ENCODE data around the gene TBKBP1. TPM values are rescaled to one million over a fixed set of nuclear protein-coding genes. Genes with fewer than 3 reads are reported as not detected.

The TBKBP1 gene
- total and polyA plus RNA-seq, 8 donors: 2.9 to 14.3 (median 6.3) TPM

GRCh38 chr17:47704736-47705135 lies 10.8 kb downstream of the TBKBP1 start:
- no peak for TF ChIP-seq POLR2A (IDR thresholded peaks at IDR 0.05)
- TF ChIP-seq POLR2AphosphoS5 (IDR thresholded peaks at IDR 0.05): no peak
- TF ChIP-seq, protein P1, sequence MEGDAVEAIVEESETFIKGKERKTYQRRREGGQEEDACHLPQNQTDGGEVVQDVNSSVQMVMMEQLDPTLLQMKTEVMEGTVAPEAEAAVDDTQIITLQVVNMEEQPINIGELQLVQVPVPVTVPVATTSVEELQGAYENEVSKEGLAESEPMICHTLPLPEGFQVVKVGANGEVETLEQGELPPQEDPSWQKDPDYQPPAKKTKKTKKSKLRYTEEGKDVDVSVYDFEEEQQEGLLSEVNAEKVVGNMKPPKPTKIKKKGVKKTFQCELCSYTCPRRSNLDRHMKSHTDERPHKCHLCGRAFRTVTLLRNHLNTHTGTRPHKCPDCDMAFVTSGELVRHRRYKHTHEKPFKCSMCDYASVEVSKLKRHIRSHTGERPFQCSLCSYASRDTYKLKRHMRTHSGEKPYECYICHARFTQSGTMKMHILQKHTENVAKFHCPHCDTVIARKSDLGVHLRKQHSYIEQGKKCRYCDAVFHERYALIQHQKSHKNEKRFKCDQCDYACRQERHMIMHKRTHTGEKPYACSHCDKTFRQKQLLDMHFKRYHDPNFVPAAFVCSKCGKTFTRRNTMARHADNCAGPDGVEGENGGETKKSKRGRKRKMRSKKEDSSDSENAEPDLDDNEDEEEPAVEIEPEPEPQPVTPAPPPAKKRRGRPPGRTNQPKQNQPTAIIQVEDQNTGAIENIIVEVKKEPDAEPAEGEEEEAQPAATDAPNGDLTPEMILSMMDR (IDR thresholded peaks at IDR 0.05): no peak
- no peak for TF ChIP-seq EP300 (IDR thresholded peaks at IDR 0.05)
- WGBS, 5 donors: 61 to 72% (median 67%) methylated on average over 6 of the region's 6 CpGs
- peaks cover 3 to 36% (median 29%) of the 10 kb centered on the region in 4 donors for H3K36me3 ChIP-seq
- H3K4me3 ChIP-seq: no peak overlapping the region
- H3K9me3 ChIP-seq: no peaks in the 10 kb centered on the region
- H3K27ac ChIP-seq: no peak overlapping the region
- intact Hi-C loops (cut with DNase I; ENCODE audit: low total_unique reads): no loop called here
- DNase-seq: no peak
- H3K4me1 ChIP-seq: peaks cover 15 to 62% (median 29%) of the 10 kb centered on the region in 4 donors
- no peaks in the 10 kb centered on the region for H3K27me3 ChIP-seq

DNA sequence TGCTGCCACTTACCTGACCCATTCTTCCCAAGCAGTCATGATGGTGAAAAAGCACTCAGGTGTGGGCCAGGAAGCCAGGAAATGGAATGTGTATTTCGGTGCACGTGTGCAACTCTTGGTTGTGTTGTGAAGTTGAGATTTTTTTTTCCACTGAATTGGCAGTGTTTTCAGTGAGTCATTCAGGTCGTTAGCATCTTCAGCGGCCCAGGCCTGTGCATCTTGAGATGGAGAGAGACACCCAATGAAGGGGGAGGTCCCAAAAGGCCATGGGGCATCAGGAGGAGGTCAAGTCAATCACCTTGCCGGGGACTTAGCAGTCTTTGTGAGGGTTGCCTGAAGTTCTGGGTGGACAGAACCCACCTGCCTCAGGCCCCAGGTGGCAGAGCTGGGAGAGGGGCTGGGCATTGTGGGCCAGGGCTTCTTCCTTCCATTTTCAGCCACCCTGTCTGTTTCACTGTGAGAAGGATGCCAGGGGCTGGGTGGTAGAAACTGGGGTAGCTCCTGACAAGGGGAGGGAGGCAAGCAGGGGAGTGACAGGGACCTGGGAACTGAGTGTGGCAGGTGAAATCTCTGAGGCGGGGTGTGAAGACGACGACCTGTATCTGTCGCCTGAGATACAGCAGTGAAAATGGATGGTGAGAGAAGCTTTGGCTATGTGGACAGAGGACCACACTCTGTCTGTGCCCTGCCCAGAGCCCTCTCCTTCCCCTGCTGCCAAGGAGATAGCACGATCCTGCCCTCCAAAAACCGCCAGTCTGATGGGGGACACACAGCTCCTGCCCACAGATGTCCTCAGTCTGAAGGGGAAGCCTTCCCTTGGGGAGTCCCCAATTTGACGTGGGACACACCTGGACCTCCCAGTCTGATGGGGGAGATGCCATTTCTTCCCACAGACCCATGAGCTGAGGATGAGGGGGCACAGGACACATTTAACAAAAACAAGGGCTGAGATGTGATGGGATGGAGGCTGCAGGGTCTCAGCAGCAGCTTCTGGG lies 11.9 kb downstream of the TBKBP1 start:
- peak overlapping the region in 2 of 5 donors; percentile 42 to 48 for H3K27ac ChIP-seq
- H3K9me3 ChIP-seq: no peaks in the 10 kb centered on the region
- intact Hi-C loops (cut with DNase I; ENCODE audit: low total_unique reads): no loop called here
- peaks cover 11 to 38% (median 30%) of the 10 kb centered on the region in 4 donors for H3K36me3 ChIP-seq
- no peak for DNase-seq
- H3K4me3 ChIP-seq: no peak overlapping the region
- WGBS, 5 donors: 53 to 68% (median 67%) methylated on average over 9 to 12 of the region's 12 CpGs
- no peaks in the 10 kb centered on the region for H3K27me3 ChIP-seq
- peaks cover 15 to 62% (median 29%) of the 10 kb centered on the region in 4 donors for H3K4me1 ChIP-seq
- no peak for TF ChIP-seq POLR2A (IDR thresholded peaks at IDR 0.05)
- no peak for TF ChIP-seq EP300 (IDR thresholded peaks at IDR 0.05)

- H3K27ac ChIP-seq: peak overlapping the region in 3 of 5 donors; percentile 18 to 73 (median 48)
- H3K27me3 ChIP-seq: no peaks in the 10 kb centered on the region
- peaks cover 15 to 62% (median 29%) of the 10 kb centered on the region in 4 donors for H3K4me1 ChIP-seq
- peak in 1 of 2 donors; percentile 64 for DNase-seq
- WGBS, 5 donors: 61 to 65% (median 65%) methylated on average over 4 of the region's 4 CpGs
- intact Hi-C loops (cut with DNase I; ENCODE audit: low total_unique reads): no loop called here
- no peak overlapping the region for H3K4me3 ChIP-seq
- no peak for TF ChIP-seq POLR2A (IDR thresholded peaks at IDR 0.05)
- TF ChIP-seq POLR2AphosphoS5 (IDR thresholded peaks at IDR 0.05): no peak
- TF ChIP-seq EP300 (IDR thresholded peaks at IDR 0.05): no peak
- TF ChIP-seq, protein P1 (IDR thresholded peaks at IDR 0.05): no peak
- peaks cover 11 to 35% (median 27%) of the 10 kb centered on the region in 4 donors for H3K36me3 ChIP-seq
- H3K9me3 ChIP-seq: no peaks in the 10 kb centered on the region
Observed at GRCh38 chr17:47707056-47707804, 13.3 kb downstream of the TBKBP1 start.

- DNase-seq: no peak
- peaks cover 11 to 35% (median 27%) of the 10 kb centered on the region in 4 donors for H3K36me3 ChIP-seq
- peak overlapping the region in 2 of 5 donors; percentile 63 to 73 for H3K27ac ChIP-seq
- WGBS, 5 donors: 63 to 91% (median 73%) methylated on average over 3 of the region's 3 CpGs
- H3K9me3 ChIP-seq: no peaks in the 10 kb centered on the region
- H3K4me1 ChIP-seq: peaks cover 15 to 57% (median 27%) of the 10 kb centered on the region in 4 donors
- peaks cover 0 to 3% (median 0%) of the 10 kb centered on the region in 3 donors for H3K27me3 ChIP-seq
- TF ChIP-seq EP300 (IDR thresholded peaks at IDR 0.05) (no peak), POLR2A (IDR thresholded peaks at IDR 0.05) (no peak), POLR2AphosphoS5 (IDR thresholded peaks at IDR 0.05) (no peak)
- TF ChIP-seq, protein P1 (IDR thresholded peaks at IDR 0.05): no peak
- peak overlapping the region in 2 of 4 donors; percentile 38 to 45 for H3K4me3 ChIP-seq
- intact Hi-C loops (cut with DNase I; ENCODE audit: low total_unique reads): no loop called here
Observed at GRCh38 chr17:47707884-47708283, 13.9 kb downstream of the TBKBP1 start.
